HTERT RPE-1 (cell line): ENCODE results near the gene UNG.

ENCODE experiments used
- in situ Hi-C: fragments of 300-500 bp; cut with MboI; formaldehyde crosslinking; loops from 4 replicates; pipeline ENCODE4 v1.14.3; 2020; ENCODE audit warnings: low sequenced_read_pairs

Gene UNG

GRCh38 chr12:109088818-109089217 lies 8.6 kb upstream of the UNG start:
- in situ Hi-C loops, result no loop called here

GRCh38 chr12:109089683-109090082 lies 7.7 kb upstream of the UNG start:
- in situ Hi-C loops, result no loop called here

GRCh38 chr12:109092497-109093021 lies 4.8 kb upstream of the UNG start:
- in situ Hi-C loops, result no loop called here

- in situ Hi-C loops, result no loop called here
These were observed 4.1 kb upstream of the UNG start, which contains the start of gene ALKBH2 for GRCh38 chr12:109093022-109093918. Gene ALKBH2 (minus strand): TSS chr12:109093472. CDS start chr12:109092786, 686 bp downstream.

GRCh38 chr12:109097140-109097434 lies 310 bp upstream of the UNG start:
- in situ Hi-C loops, result no loop called here

- in situ Hi-C loops, result no loop called here
These were observed 797 bp downstream of the UNG start for GRCh38 chr12:109098183-109098604.

GRCh38 chr12:109098651-109099050 lies 1.3 kb downstream of the UNG start:
- in situ Hi-C loops, result no loop called here

- in situ Hi-C loops, result no loop called here
These were observed 2.1 kb downstream of the UNG start for GRCh38 chr12:109099431-109100020.

GRCh38 chr12:109100741-109101140 lies 3.3 kb downstream of the UNG start:
- in situ Hi-C loops, result no loop called here

- in situ Hi-C loops, result no loop called here
These were observed 5.1 kb downstream of the UNG start for GRCh38 chr12:109102491-109102890.

- in situ Hi-C loops, result no loop called here
These were observed 7.8 kb downstream of the UNG start for GRCh38 chr12:109105176-109105575.

- in situ Hi-C loops, result no loop called here
These were observed 12.5 kb downstream of the UNG start for GRCh38 chr12:109109746-109110350.

- in situ Hi-C loops, result no loop called here
These were observed 13.6 kb downstream of the UNG start for GRCh38 chr12:109110988-109111495.

- in situ Hi-C loops, result no loop called here
These were observed 15.5 kb downstream of the UNG start for GRCh38 chr12:109112720-109113465.

- in situ Hi-C loops, result no loop called here
These were observed 16.4 kb downstream of the UNG start for GRCh38 chr12:109113661-109114321.

GRCh38 chr12:109114644-109115043 lies 17.2 kb downstream of the UNG start:
- in situ Hi-C loops, result no loop called here

GRCh38 chr12:109115404-109115757 lies 18.0 kb downstream of the UNG start:
- in situ Hi-C loops, result no loop called here

GRCh38 chr12:109115758-109116610 lies 18.6 kb downstream of the UNG start, which contains the start of gene ACACB:
Gene ACACB (plus strand): TSS chr12:109116587. CDS start chr12:109139406, 22,819 bp downstream.
- in situ Hi-C loops, result no loop called here

- in situ Hi-C loops, result no loop called here
These were observed 19.2 kb downstream of the UNG start for GRCh38 chr12:109116611-109116949.
